SK-N-SH treated with all-trans-retinoic acid at 6 μM for 48 hours (cell line): ENCODE measurements around the gene CTCF.

Experiments
- ATAC-seq: fragments of 200-7000 bp; cut with Tn5 transposase; 3 replicates; pipeline ENCODE4 v1.9.1; 2020; ENCODE audit warnings: mild to moderate bottlenecking, moderate library complexity
- ARNTL ChIP-seq: fragments of 450-650 bp; formaldehyde crosslinking; IDR thresholded peaks from 2 replicates; pipeline ENCODE4 v1.5.0; 2020; ENCODE audit warnings: low read depth, mild to moderate bottlenecking, moderate library complexity, borderline replicate concordance
- BACH2 ChIP-seq: fragments of 250-450 bp; sonication (Bioruptor Pico); IDR thresholded peaks from 2 replicates; pipeline ENCODE4 v1.9.0; 2021; ENCODE audit warnings: mild to moderate bottlenecking, borderline replicate concordance
- CSDC2 ChIP-seq: fragments of 250-450 bp; sonication (Bioruptor Pico); IDR thresholded peaks from 2 replicates; pipeline ENCODE4 v1.5.0; 2020; ENCODE audit warnings: mild to moderate bottlenecking, moderate library complexity
- CSRNP3 ChIP-seq: fragments of 250-450 bp; sonication (Bioruptor Pico); IDR thresholded peaks from 2 replicates; pipeline ENCODE4 v1.5.1; 2021; ENCODE audit warnings: mild to moderate bottlenecking, moderate library complexity
- ESRRG ChIP-seq: fragments of 250-450 bp; sonication (Bioruptor Pico); IDR thresholded peaks from 2 replicates; pipeline ENCODE4 v1.6.1; 2021; ENCODE audit warnings: mild to moderate bottlenecking
- GLIS3 ChIP-seq: fragments of 250-450 bp; sonication (Bioruptor Pico); IDR thresholded peaks from 2 replicates; pipeline ENCODE4 v1.5.0; 2020; ENCODE audit warnings: mild to moderate bottlenecking, moderate library complexity
- ISL1 ChIP-seq: fragments of 250-450 bp; sonication (Bioruptor Pico); IDR thresholded peaks from 2 replicates; pipeline ENCODE4 v2.1.2; 2022; ENCODE audit warnings: mild to moderate bottlenecking, moderate library complexity
- OSR1 ChIP-seq: fragments of 250-450 bp; sonication (Bioruptor Pico); IDR thresholded peaks from 2 replicates; pipeline ENCODE4 v1.8.0; 2022; ENCODE audit warnings: moderate library complexity, mild to moderate bottlenecking, inconsistent platforms
- PATZ1 ChIP-seq: fragments of 250-450 bp; sonication (Bioruptor Pico); IDR thresholded peaks from 2 replicates; pipeline ENCODE4 v1.8.0; 2020; ENCODE audit warnings: mild to moderate bottlenecking, moderate library complexity, borderline replicate concordance
- POU6F1 ChIP-seq: fragments of 250-450 bp; sonication (Bioruptor Pico); IDR thresholded peaks from 2 replicates; pipeline ENCODE4 v1.8.0; 2021; ENCODE audit warnings: low read depth, mild to moderate bottlenecking, moderate library complexity, borderline replicate concordance
- PPARA ChIP-seq: fragments of 250-450 bp; sonication (Bioruptor Pico); IDR thresholded peaks from 2 replicates; pipeline ENCODE4 v1.5.0; 2020; ENCODE audit warnings: mild to moderate bottlenecking, borderline replicate concordance
- RARB ChIP-seq: fragments of 250-450 bp; sonication (Bioruptor Pico); IDR thresholded peaks from 2 replicates; pipeline ENCODE4 v1.8.0; 2021; ENCODE audit warnings: mild to moderate bottlenecking, moderate library complexity
- SNAI2 ChIP-seq: fragments of 250-450 bp; sonication (Bioruptor Pico); IDR thresholded peaks from 2 replicates; pipeline ENCODE4 v1.5.0; 2020; ENCODE audit warnings: mild to moderate bottlenecking, moderate library complexity
- TCF4 ChIP-seq: fragments of 250-450 bp; sonication (Bioruptor Pico); IDR thresholded peaks from 2 replicates; pipeline ENCODE4 v1.8.0; 2021; ENCODE audit warnings: mild to moderate bottlenecking, moderate library complexity, borderline replicate concordance
- TOX ChIP-seq: fragments of 250-450 bp; sonication (Bioruptor Pico); IDR thresholded peaks from 2 replicates; pipeline ENCODE4 v1.8.0; 2021; ENCODE audit warnings: mild to moderate bottlenecking, moderate library complexity, borderline replicate concordance
- TSHZ2 ChIP-seq: fragments of 250-450 bp; sonication (Bioruptor Pico); IDR thresholded peaks from 2 replicates; pipeline ENCODE4 v1.5.0; 2020; ENCODE audit warnings: mild to moderate bottlenecking, moderate library complexity
- ZC3H10 ChIP-seq: fragments of 250-450 bp; sonication (Bioruptor Pico); IDR thresholded peaks from 2 replicates; pipeline ENCODE4 v1.5.1; 2021; ENCODE audit warnings: mild to moderate bottlenecking, moderate library complexity
- ZFP3 ChIP-seq: fragments of 250-450 bp; sonication (Bioruptor Pico); IDR thresholded peaks from 2 replicates; pipeline ENCODE4 v1.5.0; 2020; ENCODE audit warnings: mild to moderate bottlenecking, moderate library complexity
- ZFP30 ChIP-seq: fragments of 450-650 bp; formaldehyde crosslinking; IDR thresholded peaks from 2 replicates; pipeline ENCODE4 v1.5.0; 2022; ENCODE audit warnings: mild to moderate bottlenecking, moderate library complexity
- ZNF565 ChIP-seq: fragments of 450-650 bp; formaldehyde crosslinking; conservative IDR thresholded peaks from 2 replicates; pipeline ENCODE4 v1.5.0; 2020; ENCODE audit warnings: low read depth, mild to moderate bottlenecking, moderate library complexity
- ZNF70 ChIP-seq: fragments of 450-650 bp; formaldehyde crosslinking; IDR thresholded peaks from 2 replicates; pipeline ENCODE4 v1.5.0; 2020; ENCODE audit warnings: mild to moderate bottlenecking, moderate library complexity
- ZNF8 ChIP-seq: fragments of 450-650 bp; formaldehyde crosslinking; IDR thresholded peaks from 2 replicates; pipeline ENCODE4 v1.5.0; 2020; ENCODE audit warnings: mild to moderate bottlenecking, moderate library complexity

Gene CTCF

GRCh38 chr16:67662653-67663010, 100.3 kb downstream of the CTCF start:
- TF ChIP-seq POU6F1 (CRISPR knock-in tag) (no peak), CSDC2 (CRISPR knock-in tag) (no peak), ZFP3 (CRISPR knock-in tag) (no peak), PPARA (CRISPR knock-in tag) (no peak), SNAI2 (no peak), ZFP30 (CRISPR knock-in tag) (no peak), ZNF565 (CRISPR knock-in tag) (no peak), OSR1 (no peak), TCF4 (CRISPR knock-in tag) (no peak), RARB (CRISPR knock-in tag) (no peak)

GRCh38 chr16:67663151-67663876, 101.0 kb downstream of the CTCF start:
- ATAC-seq: no peak
- TF ChIP-seq ZFP30 (CRISPR knock-in tag): no peak
- no peak for TF ChIP-seq ZNF8 (CRISPR knock-in tag)
- no peak for TF ChIP-seq PPARA (CRISPR knock-in tag)
- TF ChIP-seq ZNF70 (CRISPR knock-in tag): no peak
- TF ChIP-seq TOX: no peak
- TF ChIP-seq ZNF565 (CRISPR knock-in tag): no peak
- TF ChIP-seq CSRNP3 (CRISPR knock-in tag): no peak
- TF ChIP-seq ZC3H10 (CRISPR knock-in tag): no peak
- TF ChIP-seq BACH2: no peak
- TF ChIP-seq ESRRG: no peak
- no peak for TF ChIP-seq TSHZ2
- TF ChIP-seq TCF4 (CRISPR knock-in tag): no peak
- TF ChIP-seq ISL1 (CRISPR knock-in tag): no peak
- no peak for TF ChIP-seq PATZ1
- no peak for TF ChIP-seq RARB (CRISPR knock-in tag)
- TF ChIP-seq, all 23 proteins: peak for 0

More at GRCh38 chr16:67662653-67663010, 100.3 kb downstream of the CTCF start:
- ATAC-seq: no peak

GRCh38 chr16:67663877-67664222, 101.5 kb downstream of the CTCF start:
- ATAC-seq: no peak
- TF ChIP-seq ESRRG (no peak), PPARA (CRISPR knock-in tag) (no peak), POU6F1 (CRISPR knock-in tag) (no peak), RARB (CRISPR knock-in tag) (no peak), ISL1 (CRISPR knock-in tag) (no peak), TSHZ2 (no peak), ZNF70 (CRISPR knock-in tag) (no peak), CSRNP3 (CRISPR knock-in tag) (no peak), GLIS3 (CRISPR knock-in tag) (no peak), ZC3H10 (CRISPR knock-in tag) (no peak), ARNTL (CRISPR knock-in tag) (no peak)
